HFFc6 (cell line): Measurements from ENCODE around the gene OTUB1. TPM values are rescaled to one million over a fixed set of nuclear protein-coding genes. Genes with fewer than 3 reads are reported as not detected.

Source experiments
- DNase-seq: peaks from one replicate; pipeline ENCODE4 v3.0.0-alpha.2; 2018
- H3K27ac Mint-ChIP-seq: 2 replicates; pipeline ENCODE4 v1.8.0; 2020; ENCODE audit warnings: mild to moderate bottlenecking, mixed read lengths
- H3K27me3 Mint-ChIP-seq: 2 replicates; pipeline ENCODE4 v1.8.0; 2021; ENCODE audit warnings: mild to moderate bottlenecking, moderate library complexity, mixed read lengths; ENCODE audit not compliant: insufficient read depth
- H3K36me3 Mint-ChIP-seq: 2 replicates; pipeline ENCODE4 v1.8.0; 2021; ENCODE audit warnings: low read depth, mixed read lengths
- H3K4me1 Mint-ChIP-seq: 2 replicates; pipeline ENCODE4 v1.8.0; 2020; ENCODE audit warnings: low read depth, mixed read lengths
- H3K4me3 Mint-ChIP-seq: 2 replicates; pipeline ENCODE4 v1.8.0; 2020; ENCODE audit warnings: mild to moderate bottlenecking, moderate library complexity, mixed read lengths
- H3K9me3 Mint-ChIP-seq: 2 replicates; pipeline ENCODE4 v1.8.0; 2020; ENCODE audit warnings: mild to moderate bottlenecking, mixed read lengths
- CTCF ChIP-seq: fragments of 200-600 bp; sonication (generic); IDR thresholded peaks from 2 replicates; pipeline ENCODE4 v1.5.0; 2021; ENCODE audit warnings: antibody characterized with exemption, mild to moderate bottlenecking
- total RNA-seq, 6 experiments: library from RNA; stranded (reverse); fragmentation: NEBNext Ultra II Directional; extraction: Animal tissue kit (Norgen Biotek cat#: 25700); gene quantifications; 2 replicates in 1 of 6; 3 replicates in 5 of 6; pipeline ENCODE4 v1.2.3, GENCODE V29; 2021

Gene OTUB1
- total RNA-seq, 6 experiments from 2014 or later, result 84.4 to 98.2 (median 90.9) TPM

- H3K4me3 Mint-ChIP-seq, result no peak overlapping the region
- no peak for DNase-seq
- no peaks in the 10 kb centered on the region for H3K9me3 Mint-ChIP-seq
- H3K4me1 Mint-ChIP-seq, result peaks cover 5% of the 10 kb centered on the region; the same call in 1 of the 2 replicates
- TF ChIP-seq CTCF, result no peak
- H3K27me3 Mint-ChIP-seq, result peaks cover 13% of the 10 kb centered on the region
- H3K27ac Mint-ChIP-seq, result no peak overlapping the region
- H3K36me3 Mint-ChIP-seq, result no peaks in the 10 kb centered on the region
Observed at GRCh38 chr11:64028398-64029115, 42.3 kb downstream of the OTUB1 start.

GRCh38 chr11:64029773-64030172, 43.5 kb downstream of the OTUB1 start:
- no peak for TF ChIP-seq CTCF
- Mint-ChIP-seq H3K4me1 (peaks cover 5% of the 10 kb centered on the region; the same call in 1 of the 2 replicates), H3K4me3 (no peak overlapping the region), H3K9me3 (no peaks in the 10 kb centered on the region), H3K27ac (no peak overlapping the region), H3K27me3 (peaks cover 13% of the 10 kb centered on the region), H3K36me3 (no peaks in the 10 kb centered on the region)
- DNase-seq, result no peak

GRCh38 chr11:64031001-64031400, 44.8 kb downstream of the OTUB1 start:
- Mint-ChIP-seq H3K36me3 (no peaks in the 10 kb centered on the region), H3K9me3 (no peaks in the 10 kb centered on the region), H3K4me1 (peaks cover 5% of the 10 kb centered on the region; the same call in 1 of the 2 replicates), H3K27me3 (peaks cover 19% of the 10 kb centered on the region), H3K4me3 (no peak overlapping the region), H3K27ac (no peak overlapping the region)
- TF ChIP-seq CTCF, result no peak
- no peak for DNase-seq

- H3K4me3 Mint-ChIP-seq, result no peak overlapping the region
- DNase-seq, result peak; percentile 8
- no peaks in the 10 kb centered on the region for H3K9me3 Mint-ChIP-seq
- no peaks in the 10 kb centered on the region for H3K36me3 Mint-ChIP-seq
- no peak overlapping the region for H3K27ac Mint-ChIP-seq
- H3K27me3 Mint-ChIP-seq, result peaks cover 14% of the 10 kb centered on the region
- TF ChIP-seq CTCF, result no peak
- peaks cover 5% of the 10 kb centered on the region; the same call in 1 of the 2 replicates for H3K4me1 Mint-ChIP-seq
Observed at GRCh38 chr11:64032050-64032449, 45.8 kb downstream of the OTUB1 start.

- H3K9me3 Mint-ChIP-seq, result no peaks in the 10 kb centered on the region
- no peak overlapping the region for H3K4me3 Mint-ChIP-seq
- H3K4me1 Mint-ChIP-seq, result peaks cover 5% of the 10 kb centered on the region; the same call in 1 of the 2 replicates
- no peaks in the 10 kb centered on the region for H3K36me3 Mint-ChIP-seq
- peaks cover 14% of the 10 kb centered on the region for H3K27me3 Mint-ChIP-seq
- no peak for DNase-seq
- no peak overlapping the region for H3K27ac Mint-ChIP-seq
- no peak for TF ChIP-seq CTCF
Observed at GRCh38 chr11:64034411-64034811, 48.2 kb downstream of the OTUB1 start.
